HCT116 (cell line): ENCODE data around the gene RAP1GAP2. TPM values are rescaled to one million over a fixed set of nuclear protein-coding genes. Genes with fewer than 3 reads are reported as not detected.

Experiments used
- ATAC-seq: fragments of 200-7000 bp; cut with Tn5 transposase; 2 replicates; pipeline ENCODE4 v1.9.1; 2020; ENCODE audit warnings: mild to moderate bottlenecking, moderate library complexity
- BruUV-seq: library from RNA; stranded (reverse); fragments of 400-500 nt; replicated peaks from 2 replicates; lab custom pipeline; 2021; lab: Mats Ljungman, UMichigan
- CTCF ChIA-PET: fragments of 300-600 bp; sonication (Branson Sonifier 250); formaldehyde crosslinking; loops from one replicate; lab custom pipeline; 2021; ENCODE audit warnings: antibody characterized with exemption; lab: Charles Lee
- POLR2A ChIA-PET: fragments of 300-600, 350-600 bp; sonication (Branson Sonifier 250); formaldehyde crosslinking; loops from one replicate; lab custom pipeline; 2021; ENCODE audit warnings: antibody characterized with exemption; lab: Charles Lee
- RAD21 ChIA-PET, 2 experiments: fragments of 300-600 bp; sonication (Branson Sonifier 250); formaldehyde crosslinking; loops; one replicate each; lab custom pipeline; 2023; ENCODE audit warnings: low total read pairs in 2 of 2; ENCODE audit not compliant: uncharacterized antibody in 2 of 2, unreplicated experiment in 2 of 2, low non-redundant PET in 1 of 2; lab: Charles Lee
- DNase-seq: peaks from one replicate; pipeline ENCODE4 v3.0.0-alpha.2; 2010; ENCODE audit warnings: low read depth, low spot score
- H2AFZ ChIP-seq: fragments of 200-600 bp; shearing (Covaris generic), sonication (generic); 2 replicates; pipeline ENCODE4 v1.6.1; 2017; ENCODE audit warnings: low read depth, mixed run types, mixed read lengths, antibody characterized with exemption, low read length; ENCODE audit not compliant: poor library complexity, severe bottlenecking
- H3K27ac ChIP-seq: 2 replicates; pipeline ENCODE4 v1.5.1; 2012; ENCODE audit warnings: low read depth, low read length
- H3K27me3 ChIP-seq: fragments of 200-600 bp; sonication (generic); 2 replicates; pipeline ENCODE4 v1.6.1; 2016; ENCODE audit warnings: mixed run types, low read length, mixed read lengths; ENCODE audit not compliant: insufficient read depth
- H3K36me3 ChIP-seq, 2 experiments: fragments of 200-500 bp in 1 of 2; fragments of 200-600 bp in 1 of 2; sonication (Bioruptor generic) in 1 of 2; sonication (generic) in 1 of 2; 2 replicates each; pipeline versions ENCODE4 v1.5.1 to v1.6.1; 2014 to 2016; ENCODE audit warnings: low read length in 2 of 2, inconsistent platforms in 1 of 2, mixed read lengths in 1 of 2, mixed run types in 1 of 2; ENCODE audit not compliant: insufficient read depth in 2 of 2, control insufficient read depth in 1 of 2
- H3K4me1 ChIP-seq, 2 experiments: fragments of 200-600 bp in 1 of 2; sonication (generic) in 1 of 2; 2 replicates each; pipeline versions ENCODE4 v1.5.1 to v1.6.1; 2012 to 2017; ENCODE audit warnings: low read length in 2 of 2, inconsistent platforms in 1 of 2, mild to moderate bottlenecking in 1 of 2, mixed read lengths in 1 of 2, mixed run types in 1 of 2, moderate library complexity in 1 of 2; ENCODE audit not compliant: insufficient read depth in 2 of 2, control insufficient read depth in 1 of 2
- H3K4me2 ChIP-seq: fragments of 200-600 bp; sonication (generic); 2 replicates; pipeline ENCODE4 v1.6.1; 2017; ENCODE audit warnings: mixed run types, low read length, mixed read lengths
- H3K4me3 ChIP-seq, 2 experiments: fragments of 200-600 bp in 1 of 2; sonication (generic) in 1 of 2; replicated peaks in 1 of 2; 2 replicates each; pipeline ENCODE4 v1.5.1; 2011 to 2016; ENCODE audit warnings: low read length in 2 of 2, control low read depth in 1 of 2, low read depth in 1 of 2, mild to moderate bottlenecking in 1 of 2, mixed read lengths in 1 of 2, mixed run types in 1 of 2
- H3K79me2 ChIP-seq: fragments of 200-600 bp; sonication (generic); 2 replicates; pipeline ENCODE4 v1.6.1; 2017; ENCODE audit warnings: mild to moderate bottlenecking, mixed run types, low read length, moderate library complexity, mixed read lengths; ENCODE audit not compliant: insufficient read depth
- H3K9ac ChIP-seq: fragments of 200-600 bp; sonication (generic); 2 replicates; pipeline ENCODE4 v1.6.1; 2016; ENCODE audit warnings: low read length, mixed read lengths
- H3K9me2 ChIP-seq: fragments of 200-600 bp; sonication (generic), shearing (Covaris generic); 2 replicates; pipeline ENCODE4 v1.6.1; 2017; ENCODE audit warnings: mixed run types, mild to moderate bottlenecking, moderate library complexity; ENCODE audit not compliant: insufficient read depth
- H3K9me3 ChIP-seq, 2 experiments: fragments of 200-500 bp in 1 of 2; fragments of 200-600 bp in 1 of 2; sonication (Bioruptor generic) in 1 of 2; sonication (generic) in 1 of 2; 2 replicates each; pipeline ENCODE4 v1.6.1; 2014 to 2017; ENCODE audit warnings: low read length in 2 of 2, mixed read lengths in 2 of 2, inconsistent platforms in 1 of 2, low read depth in 1 of 2, mild to moderate bottlenecking in 1 of 2, mixed run types in 1 of 2, moderate library complexity in 1 of 2; ENCODE audit not compliant: control insufficient read depth in 1 of 2, insufficient read depth in 1 of 2
- H4K20me1 ChIP-seq: fragments of 200-600 bp; sonication (generic), shearing (Covaris generic); 2 replicates; pipeline ENCODE4 v1.6.1; 2017; ENCODE audit warnings: mixed run types, mild to moderate bottlenecking, moderate library complexity; ENCODE audit not compliant: insufficient read depth
- ATF3 ChIP-seq: IDR thresholded peaks from 2 replicates; pipeline ENCODE4 v1.6.1; 2012
- CEBPB ChIP-seq: IDR thresholded peaks from 2 replicates; pipeline ENCODE4 v1.6.1; 2012; ENCODE audit warnings: low read depth
- CTCF ChIP-seq, 3 experiments: fragments of 200-600 bp in 1 of 3; sonication (generic) in 1 of 3; IDR thresholded peaks in 2 of 3; conservative IDR thresholded peaks in 1 of 3; 2 replicates each; pipeline ENCODE4 v1.5.1; 2012 to 2017; ENCODE audit warnings: low read depth in 2 of 3, low read length in 2 of 3, antibody characterized with exemption in 1 of 3, borderline replicate concordance in 1 of 3, control low read depth in 1 of 3, mild to moderate bottlenecking in 1 of 3, mixed read lengths in 1 of 3, mixed run types in 1 of 3, moderate library complexity in 1 of 3; ENCODE audit not compliant: insufficient read depth in 1 of 3
- EGR1 ChIP-seq: IDR thresholded peaks from 2 replicates; pipeline ENCODE4 v1.6.1; 2012; ENCODE audit warnings: low read depth
- ELF1 ChIP-seq: IDR thresholded peaks from 2 replicates; pipeline ENCODE4 v1.6.1; 2012; ENCODE audit warnings: low read depth, borderline replicate concordance
- EZH2phosphoT487 ChIP-seq: fragments of 200-600 bp; IDR thresholded peaks from 2 replicates; pipeline ENCODE4 v1.6.1; 2018; ENCODE audit warnings: antibody characterized with exemption, borderline replicate concordance
- FOSL1 ChIP-seq: IDR thresholded peaks from 2 replicates; pipeline ENCODE4 v1.6.1; 2012; ENCODE audit warnings: low read depth
- MAX ChIP-seq: IDR thresholded peaks from 2 replicates; pipeline ENCODE4 v1.6.1; 2012
- POLR2A ChIP-seq: IDR thresholded peaks from 2 replicates; pipeline ENCODE4 v1.7.0; 2011; ENCODE audit warnings: borderline replicate concordance; ENCODE audit not compliant: insufficient read depth, insufficient read length; ENCODE audit errors: extremely low read depth
- REST ChIP-seq: IDR thresholded peaks from 2 replicates; pipeline ENCODE4 v1.6.1; 2012; ENCODE audit warnings: low read depth
- SIN3A ChIP-seq: IDR thresholded peaks from 2 replicates; pipeline ENCODE4 v1.6.1; 2012; ENCODE audit warnings: low read depth
- SP1 ChIP-seq: IDR thresholded peaks from 2 replicates; pipeline ENCODE4 v1.6.1; 2012; ENCODE audit warnings: low read depth
- TCF7L2 ChIP-seq: IDR thresholded peaks from 2 replicates; pipeline ENCODE4 v1.7.0; 2011; ENCODE audit warnings: borderline replicate concordance, inconsistent platforms; ENCODE audit not compliant: insufficient read depth, insufficient read length; ENCODE audit errors: extremely low read depth
- ZFX ChIP-seq: fragments of 450-650 bp; IDR thresholded peaks from 2 replicates; pipeline ENCODE4 v1.6.1; 2017
- intact Hi-C: fragments of 100-400 bp; cut with micrococcal nuclease; formaldehyde crosslinking; loops from 2 replicates; pipeline ENCODE4 v1.10.0; 2022
- total RNA-seq: library from RNA; stranded (reverse); gene quantifications from one replicate; pipeline ENCODE4 v1.2.1, GENCODE V29; 2021; ENCODE audit not compliant: unreplicated experiment

Gene RAP1GAP2
- total RNA-seq, 1 experiment from 2014 or later, result 54.6 TPM

- ATAC-seq, result no peak
- no peak overlapping the region for H3K4me3 ChIP-seq
- no peaks in the 10 kb centered on the region for H4K20me1 ChIP-seq
- no peaks in the 10 kb centered on the region for H3K27me3 ChIP-seq
- DNase-seq, result no peak
- H3K4me1 ChIP-seq, result peaks cover 5 to 22% of the 10 kb centered on the region in 2 experiments
- no peaks in the 10 kb centered on the region for H3K36me3 ChIP-seq
- H3K79me2 ChIP-seq, result no peaks in the 10 kb centered on the region
- RAD21 ChIA-PET, result no interaction called here
- H3K9me2 ChIP-seq, result no peaks in the 10 kb centered on the region
- CTCF ChIA-PET, result no interaction called here
- no peak overlapping the region for H3K4me2 ChIP-seq
- H3K9me3 ChIP-seq, result no peaks in the 10 kb centered on the region
- BruUV-seq, result no TSS peak
- no peak overlapping the region for H2AFZ ChIP-seq
- TF ChIP-seq TCF7L2 (no peak), ZFX (no peak), MAX (no peak), EZH2phosphoT487 (no peak), POLR2A (no peak), FOSL1 (no peak), ATF3 (no peak), SIN3A (no peak), EGR1 (no peak), REST (no peak), SP1 (no peak), CTCF (IDR thresholded peaks at IDR 0.05 in 2 of 3, conservative IDR thresholded peaks at IDR 0.05 in 1 of 3; ENCODE audit: borderline replicate concordance in 1 of 3, insufficient read depth in 1 of 3, low read depth in 2 of 3, low read length in 2 of 3) (no peak), CEBPB (no peak), ELF1 (no peak)
- TF ChIP-seq, all 23 proteins: peak for 0
- intact Hi-C loops, result no loop called here
- no peak overlapping the region for H3K27ac ChIP-seq
- no peak overlapping the region for H3K9ac ChIP-seq
- POLR2A ChIA-PET, result no interaction called here
These were observed 149.9 kb downstream of the RAP1GAP2 start for GRCh38 chr17:2946144-2946543.
